CD4-positive, alpha-beta T cell (primary cell): ENCODE data around the gene B3GLCT. TPM values are rescaled to one million over a fixed set of nuclear protein-coding genes. Genes with fewer than 3 reads are reported as not detected.

Source experiments
- ATAC-seq: fragments of 200-7000 bp; cut with Tn5 transposase; one replicate; pipeline ENCODE4 v1.10.0; 2022; ENCODE audit warnings: mild to moderate bottlenecking; ENCODE audit not compliant: poor library complexity
- CTCF ChIA-PET: fragments of 350-600 bp; sonication (Branson Sonifier 250); formaldehyde crosslinking; loops from one replicate; lab custom pipeline; 2021; ENCODE audit warnings: antibody characterized with exemption, inconsistent platforms; lab: Charles Lee
- POLR2A ChIA-PET: fragments of 350-600 bp; sonication (Branson Sonifier 250); formaldehyde crosslinking; loops from one replicate; lab custom pipeline; 2021; ENCODE audit warnings: antibody characterized with exemption, inconsistent platforms; lab: Charles Lee
- DNase-seq, 14 experiments: peaks; one replicate each; pipeline ENCODE4 v3.0.0-alpha.2; 2013 to 2020; ENCODE audit warnings: mixed read lengths in 2 of 14
- H3K27ac ChIP-seq, 2 donors: one replicate each; pipeline versions ENCODE4 v1.5.1 to v1.7.0; 2013; ENCODE audit warnings: low read length in 2 of 2, low read depth in 1 of 2, mild to moderate bottlenecking in 1 of 2
- H3K27me3 ChIP-seq, 2 experiments: 1 replicate in 1 of 2; 2 replicates in 1 of 2; pipeline versions ENCODE4 v1.6.1 to v1.7.0; 2013; ENCODE audit warnings: low read length in 2 of 2, control low read depth in 1 of 2, mild to moderate bottlenecking in 1 of 2, moderate library complexity in 1 of 2; ENCODE audit not compliant: insufficient read depth in 2 of 2, control insufficient read depth in 1 of 2
- H3K36me3 ChIP-seq: one replicate; pipeline ENCODE4 v1.6.1; 2013; ENCODE audit warnings: low read length, control low read depth; ENCODE audit not compliant: insufficient read depth
- H3K4me1 ChIP-seq: one replicate; pipeline ENCODE4 v1.6.1; 2013; ENCODE audit warnings: low read length, control low read depth; ENCODE audit not compliant: insufficient read depth
- H3K4me3 ChIP-seq: one replicate; pipeline ENCODE4 v1.5.1; 2013; ENCODE audit warnings: mild to moderate bottlenecking, low read length, moderate library complexity
- H3K9me3 ChIP-seq, 2 experiments: 1 replicate in 1 of 2; 2 replicates in 1 of 2; pipeline versions ENCODE4 v1.6.1 to v1.7.0; 2013; ENCODE audit warnings: low read length in 2 of 2, mild to moderate bottlenecking in 2 of 2, control low read depth in 1 of 2, moderate library complexity in 1 of 2; ENCODE audit not compliant: control insufficient read depth in 1 of 2, insufficient read depth in 1 of 2
- H3K27ac Mint-ChIP-seq: one replicate; pipeline ENCODE4 v1.8.0; 2020; ENCODE audit warnings: mixed read lengths
- H3K27me3 Mint-ChIP-seq: one replicate; pipeline ENCODE4 v1.8.0; 2021; ENCODE audit warnings: mixed read lengths
- H3K36me3 Mint-ChIP-seq: one replicate; pipeline ENCODE4 v1.8.0; 2021; ENCODE audit warnings: low read depth, mixed read lengths
- H3K4me1 Mint-ChIP-seq: one replicate; pipeline ENCODE4 v1.8.0; 2021; ENCODE audit warnings: low read depth, mixed read lengths
- H3K4me3 Mint-ChIP-seq: one replicate; pipeline ENCODE4 v1.8.0; 2020; ENCODE audit warnings: mild to moderate bottlenecking, mixed read lengths
- H3K9me3 Mint-ChIP-seq: one replicate; pipeline ENCODE4 v1.8.0; 2020; ENCODE audit warnings: mixed read lengths
- intact Hi-C, 2 experiments: fragments of 100-400 bp; cut with DNase I in 1 of 2; cut with micrococcal nuclease in 1 of 2; formaldehyde crosslinking; loops; one replicate each; pipeline versions ENCODE4 v1.15.1 to v1.9.0; 2023 to 2025; cut with DNase I, micrococcal nuclease
- total RNA-seq, 174 experiments: library from RNA in 2 of 174; stranded (reverse) in 2 of 174; gene quantifications; one replicate each; pipeline ENCODE4 v1.2.3 and lab custom pipeline; 2021 to 2026
- TF ChIP-seq, protein P1 (sequence below): fragments of 200-600 bp; IDR thresholded peaks from one replicate; pipeline ENCODE4 v1.8.0; 2022; ENCODE audit warnings: antibody characterized with exemption, mild to moderate bottlenecking

Gene B3GLCT
- total RNA-seq, 2 experiments from 2014 or later, result 3.2 to 3.7 TPM

DNA sequence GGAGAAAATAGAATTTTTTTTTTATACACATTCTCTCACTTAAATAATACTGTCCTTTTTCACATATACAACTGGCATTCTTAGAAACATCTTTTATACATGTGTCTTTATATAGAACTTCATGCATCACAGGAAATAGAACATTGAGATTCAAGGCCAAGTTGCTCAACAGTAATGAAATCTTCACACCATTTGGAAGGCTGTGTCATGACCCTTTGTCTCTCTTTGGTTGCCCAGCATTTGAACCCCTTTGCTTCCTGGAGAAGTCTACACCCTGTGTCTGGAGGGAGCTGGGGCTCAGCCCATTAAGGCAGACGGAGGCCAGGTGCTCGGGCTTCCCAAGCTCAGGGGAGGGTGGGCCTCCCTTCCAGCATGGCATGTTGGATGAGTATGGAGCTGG, 41.1 kb downstream of the B3GLCT start:
- no peak for ATAC-seq
- H3K27me3 ChIP-seq, result no peaks in the 10 kb centered on the region
- H3K36me3 ChIP-seq, result no peaks in the 10 kb centered on the region
- Mint-ChIP-seq H3K4me1 (no peaks in the 10 kb centered on the region), H3K9me3 (no peaks in the 10 kb centered on the region), H3K27me3 (no peaks in the 10 kb centered on the region), H3K27ac (no peak overlapping the region), H3K4me3 (no peak overlapping the region), H3K36me3 (peaks cover 2% of the 10 kb centered on the region)
- H3K9me3 ChIP-seq, result no peaks in the 10 kb centered on the region
- ChIA-PET CTCF (no interaction called here), POLR2A (no interaction called here)
- TF ChIP-seq, protein P1, sequence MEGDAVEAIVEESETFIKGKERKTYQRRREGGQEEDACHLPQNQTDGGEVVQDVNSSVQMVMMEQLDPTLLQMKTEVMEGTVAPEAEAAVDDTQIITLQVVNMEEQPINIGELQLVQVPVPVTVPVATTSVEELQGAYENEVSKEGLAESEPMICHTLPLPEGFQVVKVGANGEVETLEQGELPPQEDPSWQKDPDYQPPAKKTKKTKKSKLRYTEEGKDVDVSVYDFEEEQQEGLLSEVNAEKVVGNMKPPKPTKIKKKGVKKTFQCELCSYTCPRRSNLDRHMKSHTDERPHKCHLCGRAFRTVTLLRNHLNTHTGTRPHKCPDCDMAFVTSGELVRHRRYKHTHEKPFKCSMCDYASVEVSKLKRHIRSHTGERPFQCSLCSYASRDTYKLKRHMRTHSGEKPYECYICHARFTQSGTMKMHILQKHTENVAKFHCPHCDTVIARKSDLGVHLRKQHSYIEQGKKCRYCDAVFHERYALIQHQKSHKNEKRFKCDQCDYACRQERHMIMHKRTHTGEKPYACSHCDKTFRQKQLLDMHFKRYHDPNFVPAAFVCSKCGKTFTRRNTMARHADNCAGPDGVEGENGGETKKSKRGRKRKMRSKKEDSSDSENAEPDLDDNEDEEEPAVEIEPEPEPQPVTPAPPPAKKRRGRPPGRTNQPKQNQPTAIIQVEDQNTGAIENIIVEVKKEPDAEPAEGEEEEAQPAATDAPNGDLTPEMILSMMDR, result no peak
- H3K27ac ChIP-seq, result no peak overlapping the region
- no peaks in the 10 kb centered on the region for H3K4me1 ChIP-seq
- intact Hi-C loops, result no loop called here
- H3K4me3 ChIP-seq, result no peak overlapping the region
- no peak for DNase-seq

DNA sequence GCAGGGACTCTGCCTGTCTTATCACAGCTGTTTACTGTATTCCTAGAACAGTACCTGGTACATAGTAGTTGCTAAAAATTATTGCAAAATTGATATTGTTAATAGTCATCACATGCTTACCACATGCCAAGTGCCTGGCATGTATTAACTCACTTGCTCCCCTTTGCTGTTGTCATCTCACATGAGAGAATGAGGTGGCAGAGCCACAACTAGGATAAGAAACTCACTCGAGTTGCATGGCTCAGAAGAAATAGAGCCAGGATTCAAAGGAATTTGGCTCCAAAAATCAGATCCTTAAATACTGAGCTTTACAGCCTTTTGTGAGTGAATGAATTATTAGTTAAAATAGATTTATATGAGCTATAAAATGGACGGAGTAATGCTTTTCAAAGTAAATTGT, 42.6 kb downstream of the B3GLCT start:
- Histone ChIP-seq H3K4me3 (no peak overlapping the region), H3K9me3 (no peaks in the 10 kb centered on the region), H3K4me1 (no peaks in the 10 kb centered on the region), H3K27ac (no peak overlapping the region), H3K27me3 (no peaks in the 10 kb centered on the region), H3K36me3 (no peaks in the 10 kb centered on the region)
- POLR2A ChIA-PET, result interaction anchor here (1.0 kb wide), 1 partner anchor 42 kb away, joined by 3 read pairs; the partner anchor contains the start of gene B3GLCT
- Mint-ChIP-seq H3K9me3 (no peaks in the 10 kb centered on the region), H3K4me3 (no peak overlapping the region), H3K27me3 (no peaks in the 10 kb centered on the region), H3K27ac (no peak overlapping the region), H3K4me1 (no peaks in the 10 kb centered on the region), H3K36me3 (peaks cover 17% of the 10 kb centered on the region)
- TF ChIP-seq, protein P1, result no peak
- ATAC-seq, result no peak
- no peak for DNase-seq
- intact Hi-C loops, result no loop called here
- CTCF ChIA-PET, result no interaction called here

DNA sequence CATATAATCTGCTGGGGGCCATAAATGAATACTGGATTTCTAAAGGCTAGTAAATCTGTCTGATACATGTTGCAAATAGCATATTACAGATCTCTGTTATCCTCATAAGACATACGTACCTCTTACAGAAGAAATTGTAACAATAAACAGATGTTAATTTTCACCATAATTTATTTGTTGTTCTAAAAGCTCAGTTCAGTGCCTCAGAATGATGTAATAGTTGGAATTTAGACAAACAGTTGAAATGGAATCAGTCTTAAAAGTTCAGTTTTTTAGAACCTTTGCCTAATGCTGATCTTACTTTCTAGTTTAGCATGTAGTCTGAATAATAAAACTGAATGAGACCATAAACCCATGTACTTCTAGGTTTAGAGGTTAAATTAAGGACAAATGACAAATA, 43.1 kb downstream of the B3GLCT start:
- Mint-ChIP-seq H3K4me1 (no peaks in the 10 kb centered on the region), H3K27me3 (no peaks in the 10 kb centered on the region), H3K4me3 (no peak overlapping the region), H3K9me3 (no peaks in the 10 kb centered on the region), H3K27ac (no peak overlapping the region), H3K36me3 (peaks cover 20% of the 10 kb centered on the region)
- ChIA-PET POLR2A (no interaction called here), CTCF (no interaction called here)
- Histone ChIP-seq H3K36me3 (no peaks in the 10 kb centered on the region), H3K4me1 (no peaks in the 10 kb centered on the region), H3K27ac (no peak overlapping the region), H3K9me3 (no peaks in the 10 kb centered on the region), H3K27me3 (no peaks in the 10 kb centered on the region), H3K4me3 (no peak overlapping the region)
- TF ChIP-seq, protein P1, result no peak
- ATAC-seq (no peak), DNase-seq (no peak)
- intact Hi-C loops, result no loop called here
